Measurements from ENCODE around the gene BHLHA9.

DNA sequence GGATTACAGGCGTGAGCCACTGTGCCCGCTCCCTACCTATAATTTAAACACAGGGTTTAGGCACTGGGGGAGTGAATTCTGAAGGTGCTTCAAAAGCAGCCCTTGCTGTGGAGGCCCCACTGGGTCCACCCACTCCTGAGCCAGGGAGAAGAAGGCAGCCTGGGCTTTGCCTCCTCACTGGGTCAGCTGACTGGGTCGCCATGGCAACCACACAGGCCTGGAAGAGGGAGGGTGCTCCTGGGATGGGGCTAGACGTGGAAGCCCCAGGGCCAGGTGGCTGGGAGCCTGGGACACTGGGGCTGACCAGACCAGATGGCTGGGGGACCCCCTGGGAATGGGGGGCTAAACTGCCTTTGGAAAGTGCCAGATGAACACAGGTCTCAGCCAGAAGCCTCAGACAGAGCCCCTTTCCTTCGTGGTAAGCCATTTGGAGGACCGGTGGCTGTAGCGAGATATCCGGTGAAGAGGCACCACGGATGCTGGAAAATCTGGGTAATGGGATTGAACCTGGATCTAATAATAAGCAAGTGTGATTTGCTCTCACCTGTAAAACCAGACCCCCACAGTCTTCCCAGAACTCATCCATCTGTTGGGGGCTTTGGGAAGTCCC lies 42.1 kb downstream of the BHLHA9 start:
- TF ChIP-seq EGR1 (IDR thresholded peaks at IDR 0.05), result no peak
- TF ChIP-seq YY1 (IDR thresholded peaks at IDR 0.05; ENCODE audit: low read depth), result no peak
- TF ChIP-seq FOXM1 (IDR thresholded peaks at IDR 0.05; ENCODE audit: borderline replicate concordance, low read depth), result no peak
- TF ChIP-seq TAF1 (IDR thresholded peaks at IDR 0.05; ENCODE audit: low read depth), result no peak
- TF ChIP-seq, protein P1, sequence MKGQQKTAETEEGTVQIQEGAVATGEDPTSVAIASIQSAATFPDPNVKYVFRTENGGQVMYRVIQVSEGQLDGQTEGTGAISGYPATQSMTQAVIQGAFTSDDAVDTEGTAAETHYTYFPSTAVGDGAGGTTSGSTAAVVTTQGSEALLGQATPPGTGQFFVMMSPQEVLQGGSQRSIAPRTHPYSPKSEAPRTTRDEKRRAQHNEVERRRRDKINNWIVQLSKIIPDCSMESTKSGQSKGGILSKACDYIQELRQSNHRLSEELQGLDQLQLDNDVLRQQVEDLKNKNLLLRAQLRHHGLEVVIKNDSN (IDR thresholded peaks at IDR 0.05), result peak; percentile 80
- TF ChIP-seq ZBTB7A (IDR thresholded peaks at IDR 0.05; ENCODE audit: low read depth), result no peak
- TF ChIP-seq, protein P2, sequence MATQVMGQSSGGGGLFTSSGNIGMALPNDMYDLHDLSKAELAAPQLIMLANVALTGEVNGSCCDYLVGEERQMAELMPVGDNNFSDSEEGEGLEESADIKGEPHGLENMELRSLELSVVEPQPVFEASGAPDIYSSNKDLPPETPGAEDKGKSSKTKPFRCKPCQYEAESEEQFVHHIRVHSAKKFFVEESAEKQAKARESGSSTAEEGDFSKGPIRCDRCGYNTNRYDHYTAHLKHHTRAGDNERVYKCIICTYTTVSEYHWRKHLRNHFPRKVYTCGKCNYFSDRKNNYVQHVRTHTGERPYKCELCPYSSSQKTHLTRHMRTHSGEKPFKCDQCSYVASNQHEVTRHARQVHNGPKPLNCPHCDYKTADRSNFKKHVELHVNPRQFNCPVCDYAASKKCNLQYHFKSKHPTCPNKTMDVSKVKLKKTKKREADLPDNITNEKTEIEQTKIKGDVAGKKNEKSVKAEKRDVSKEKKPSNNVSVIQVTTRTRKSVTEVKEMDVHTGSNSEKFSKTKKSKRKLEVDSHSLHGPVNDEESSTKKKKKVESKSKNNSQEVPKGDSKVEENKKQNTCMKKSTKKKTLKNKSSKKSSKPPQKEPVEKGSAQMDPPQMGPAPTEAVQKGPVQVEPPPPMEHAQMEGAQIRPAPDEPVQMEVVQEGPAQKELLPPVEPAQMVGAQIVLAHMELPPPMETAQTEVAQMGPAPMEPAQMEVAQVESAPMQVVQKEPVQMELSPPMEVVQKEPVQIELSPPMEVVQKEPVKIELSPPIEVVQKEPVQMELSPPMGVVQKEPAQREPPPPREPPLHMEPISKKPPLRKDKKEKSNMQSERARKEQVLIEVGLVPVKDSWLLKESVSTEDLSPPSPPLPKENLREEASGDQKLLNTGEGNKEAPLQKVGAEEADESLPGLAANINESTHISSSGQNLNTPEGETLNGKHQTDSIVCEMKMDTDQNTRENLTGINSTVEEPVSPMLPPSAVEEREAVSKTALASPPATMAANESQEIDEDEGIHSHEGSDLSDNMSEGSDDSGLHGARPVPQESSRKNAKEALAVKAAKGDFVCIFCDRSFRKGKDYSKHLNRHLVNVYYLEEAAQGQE (IDR thresholded peaks at IDR 0.05; ENCODE audit: low read depth), result no peak
- TF ChIP-seq EP300 (IDR thresholded peaks at IDR 0.05; ENCODE audit: borderline replicate concordance), result no peak
- no peak for TF ChIP-seq CREB1 (IDR thresholded peaks at IDR 0.05; ENCODE audit: low read depth)
- TF ChIP-seq, protein P3, sequence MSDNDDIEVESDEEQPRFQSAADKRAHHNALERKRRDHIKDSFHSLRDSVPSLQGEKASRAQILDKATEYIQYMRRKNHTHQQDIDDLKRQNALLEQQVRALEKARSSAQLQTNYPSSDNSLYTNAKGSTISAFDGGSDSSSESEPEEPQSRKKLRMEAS (IDR thresholded peaks at IDR 0.05), result no peak
- TF ChIP-seq CEBPB (IDR thresholded peaks at IDR 0.05), result no peak
